Endodermal cell (in vitro differentiated cells): ENCODE data around the gene SIGLEC1. TPM values are rescaled to one million over a fixed set of nuclear protein-coding genes. Genes with fewer than 3 reads are reported as not detected.

Source experiments
- DNase-seq: peaks from one replicate; pipeline ENCODE4 v3.0.0-alpha.2; 2017
- H3K27ac ChIP-seq: 2 replicates; pipeline ENCODE4 v1.5.1; 2013; ENCODE audit warnings: mild to moderate bottlenecking, low read depth, low read length, moderate library complexity
- H3K27me3 ChIP-seq: 2 replicates; pipeline ENCODE4 v1.6.1; 2013; ENCODE audit warnings: mild to moderate bottlenecking, low read length, moderate library complexity; ENCODE audit not compliant: insufficient read depth, control insufficient read depth, poor library complexity, severe bottlenecking
- H3K36me3 ChIP-seq: 2 replicates; pipeline ENCODE4 v1.7.0; 2013; ENCODE audit warnings: mild to moderate bottlenecking, low read length, moderate library complexity; ENCODE audit not compliant: control insufficient read depth, insufficient read depth
- H3K4me1 ChIP-seq: one replicate; pipeline ENCODE4 v1.7.0; 2013; ENCODE audit warnings: low read length; ENCODE audit not compliant: control insufficient read depth, insufficient read depth
- H3K4me3 ChIP-seq: 2 replicates; pipeline ENCODE4 v1.5.1; 2013; ENCODE audit warnings: mild to moderate bottlenecking, low read length, moderate library complexity
- H3K9ac ChIP-seq: 2 replicates; pipeline ENCODE4 v1.6.1; 2013; ENCODE audit warnings: mild to moderate bottlenecking, low read length, moderate library complexity; ENCODE audit not compliant: poor library complexity, severe bottlenecking; ENCODE audit errors: extremely low read depth
- H3K9me3 ChIP-seq: 2 replicates; pipeline ENCODE4 v1.6.1; 2013; ENCODE audit warnings: mild to moderate bottlenecking, low read length, moderate library complexity; ENCODE audit not compliant: control insufficient read depth
- H3K27ac Mint-ChIP-seq: 2 replicates; pipeline ENCODE4 v1.8.0; 2020; ENCODE audit warnings: mixed read lengths
- H3K27me3 Mint-ChIP-seq: 2 replicates; pipeline ENCODE4 v1.8.0; 2021; ENCODE audit warnings: mild to moderate bottlenecking, mixed read lengths; ENCODE audit not compliant: insufficient read depth
- H3K36me3 Mint-ChIP-seq: 2 replicates; pipeline ENCODE4 v1.8.0; 2020; ENCODE audit warnings: low read depth, mixed read lengths
- H3K4me1 Mint-ChIP-seq: 2 replicates; pipeline ENCODE4 v1.8.0; 2020; ENCODE audit warnings: mixed read lengths
- H3K4me3 Mint-ChIP-seq: 2 replicates; pipeline ENCODE4 v1.8.0; 2020; ENCODE audit warnings: mild to moderate bottlenecking, moderate library complexity, mixed read lengths
- H3K9me3 Mint-ChIP-seq: 2 replicates; pipeline ENCODE4 v1.8.0; 2020; ENCODE audit warnings: mild to moderate bottlenecking, mixed read lengths
- CTCF ChIP-seq: fragments of 200-600 bp; sonication (generic); conservative IDR thresholded peaks from 2 replicates; pipeline ENCODE4 v1.5.0; 2021; ENCODE audit warnings: antibody characterized with exemption, mild to moderate bottlenecking
- WGBS, 2 experiments: methylation state at CpG; one replicate each; pipeline versions ENCODE4 v1.1.5 to v1.1.7; 2013; ENCODE audit warnings: missing lambda C conversion rate in 2 of 2, mixed read lengths in 1 of 2; ENCODE audit not compliant: insufficient coverage in 1 of 2, insufficient read length in 1 of 2; 5-methylcytosine and 5-hydroxymethylcytosine counted together
- total RNA-seq, 2 donors: library from RNA; stranded (reverse); fragmentation: NEBNext Ultra II Directional in 1 of 2; extraction: Animal tissue kit (Norgen Biotek cat#: 25700) in 1 of 2; gene quantifications; 2 replicates in 1 of 2; 3 replicates in 1 of 2; pipeline ENCODE4 v1.2.1, GENCODE V29; 2021

The SIGLEC1 gene
- total RNA-seq, 2 donors from 2014 or later: not detected

- no peak overlapping the region for H3K27ac Mint-ChIP-seq
- Histone ChIP-seq H3K36me3 (no peaks in the 10 kb centered on the region), H3K9me3 (no peaks in the 10 kb centered on the region), H3K27me3 (peaks cover 65% of the 10 kb centered on the region), H3K27ac (no peak overlapping the region), H3K4me1 (no peaks in the 10 kb centered on the region), H3K4me3 (no peak overlapping the region), H3K9ac (no peak overlapping the region)
- TF ChIP-seq CTCF: no peak
- no peaks in the 10 kb centered on the region for H3K36me3 Mint-ChIP-seq
- peaks cover 6% of the 10 kb centered on the region for H3K4me1 Mint-ChIP-seq
- H3K4me3 Mint-ChIP-seq: no peak overlapping the region
- H3K27me3 Mint-ChIP-seq: peaks cover 85% of the 10 kb centered on the region
- no peak for DNase-seq
- 80 to 83% methylated on average over 8 to 24 of the region's 24 CpGs for WGBS, 2 experiments
- no peaks in the 10 kb centered on the region for H3K9me3 Mint-ChIP-seq
Measured at GRCh38 chr20:3749087-3749688, 36.8 kb upstream of the SIGLEC1 start.

- no peaks in the 10 kb centered on the region for H3K9me3 ChIP-seq
- no peak overlapping the region for H3K4me3 ChIP-seq
- Mint-ChIP-seq H3K4me3 (no peak overlapping the region), H3K36me3 (no peaks in the 10 kb centered on the region), H3K9me3 (no peaks in the 10 kb centered on the region), H3K27ac (no peak overlapping the region), H3K4me1 (peaks cover 6% of the 10 kb centered on the region), H3K27me3 (peaks cover 86% of the 10 kb centered on the region)
- H3K9ac ChIP-seq: no peak overlapping the region
- TF ChIP-seq CTCF: no peak
- H3K36me3 ChIP-seq: no peaks in the 10 kb centered on the region
- DNase-seq: no peak
- H3K4me1 ChIP-seq: no peaks in the 10 kb centered on the region
- 91 to 95% methylated on average over 10 to 16 of the region's 16 CpGs for WGBS, 2 experiments
- H3K27ac ChIP-seq: no peak overlapping the region
- H3K27me3 ChIP-seq: peaks cover 69% of the 10 kb centered on the region
Measured at GRCh38 chr20:3748073-3748472, 35.7 kb upstream of the SIGLEC1 start.

- no peak for TF ChIP-seq CTCF
- Mint-ChIP-seq H3K27ac (no peak overlapping the region), H3K4me3 (no peak overlapping the region), H3K27me3 (peaks cover 81% of the 10 kb centered on the region), H3K9me3 (no peaks in the 10 kb centered on the region), H3K36me3 (no peaks in the 10 kb centered on the region), H3K4me1 (peaks cover 5% of the 10 kb centered on the region)
- H3K9ac ChIP-seq: no peak overlapping the region
- H3K27ac ChIP-seq: no peak overlapping the region
- H3K4me3 ChIP-seq: no peak overlapping the region
- peaks cover 63% of the 10 kb centered on the region for H3K27me3 ChIP-seq
- H3K36me3 ChIP-seq: no peaks in the 10 kb centered on the region
- DNase-seq: no peak
- H3K9me3 ChIP-seq: no peaks in the 10 kb centered on the region
- H3K4me1 ChIP-seq: no peaks in the 10 kb centered on the region
- 76 to 83% methylated on average over 1 to 2 of the region's 2 CpGs for WGBS, 2 experiments
Measured at GRCh38 chr20:3747471-3747870, 35.1 kb upstream of the SIGLEC1 start.
